ENCODE results near the gene DEGS2. TPM values are rescaled to one million over a fixed set of nuclear protein-coding genes. Genes with fewer than 3 reads are reported as not detected.

Gene DEGS2
- polyA plus RNA-seq, 1 donor = 0.63 TPM

- DNase-seq = peak; percentile 36
Measured at GRCh38 chr14:100130521-100130920, 28.9 kb downstream of the DEGS2 start.

- peak; percentile 37 for DNase-seq
Measured at GRCh38 chr14:100129161-100129589, 30.3 kb downstream of the DEGS2 start.

GRCh38 chr14:100128688-100129087, 30.8 kb downstream of the DEGS2 start:
- no peak for DNase-seq

GRCh38 chr14:100127853-100128455, 31.5 kb downstream of the DEGS2 start:
- no peak for DNase-seq

- DNase-seq = no peak
Measured at GRCh38 chr14:100126401-100126800, 33.0 kb downstream of the DEGS2 start.

GRCh38 chr14:100124551-100125088, 34.8 kb downstream of the DEGS2 start:
- DNase-seq = no peak

GRCh38 chr14:100123618-100124017, 35.8 kb downstream of the DEGS2 start:
- DNase-seq = no peak

- no peak for DNase-seq
Measured at GRCh38 chr14:100122481-100123223, 36.8 kb downstream of the DEGS2 start.

GRCh38 chr14:100121643-100122480, 37.6 kb downstream of the DEGS2 start:
- DNase-seq = no peak

- DNase-seq = no peak
Measured at GRCh38 chr14:100120522-100121269, 38.7 kb downstream of the DEGS2 start.

- no peak for DNase-seq
Measured at GRCh38 chr14:100119251-100119650, 40.2 kb downstream of the DEGS2 start.

- DNase-seq = no peak
Measured at GRCh38 chr14:100118396-100119011, 40.9 kb downstream of the DEGS2 start.

- DNase-seq = no peak
Measured at GRCh38 chr14:100117633-100118395, 41.6 kb downstream of the DEGS2 start.

GRCh38 chr14:100117026-100117425, 42.4 kb downstream of the DEGS2 start:
- DNase-seq = no peak

GRCh38 chr14:100116134-100116533, 43.3 kb downstream of the DEGS2 start:
- no peak for DNase-seq

- no peak for DNase-seq
Measured at GRCh38 chr14:100115726-100116125, 43.7 kb downstream of the DEGS2 start.

- no peak for DNase-seq
Measured at GRCh38 chr14:100115236-100115635, 44.2 kb downstream of the DEGS2 start.

- no peak for DNase-seq
Measured at GRCh38 chr14:100114109-100114765, 45.2 kb downstream of the DEGS2 start.

GRCh38 chr14:100111931-100112704, 47.3 kb downstream of the DEGS2 start:
- no peak for DNase-seq

- no peak for DNase-seq
Measured at GRCh38 chr14:100110816-100111215, 48.6 kb downstream of the DEGS2 start.

All from hindlimb muscle (tissue), 1 donor.